ENCODE measurements around the gene GRID2IP.
A peak's percentile ranks its signal among the peaks of the same experiment; 100 is the strongest.
"Not testable (repeated sequence)": the region's sequence is repeated elsewhere in the genome, so short reads cannot be mapped to it uniquely, and the experiment has no call there.

GRID2IP gene

GRCh38 chr7:6551016-6551511 lies at the start of gene GRID2IP:
GRID2IP (minus strand) TSS chr7:6551461; CDS start chr7:6551436, 25 bp downstream.
- no peak within 1 kb of the TSS for H2AFZ ChIP-seq (ENCODE audit: low read depth, low read length)
- H3K9me3 ChIP-seq (ENCODE audit: low read length) = no peaks in the 10 kb centered on the region
- H3K27me3 ChIP-seq (ENCODE audit: insufficient read depth, low read length) = no peaks in the 10 kb centered on the region

GRCh38 chr7:6600093-6600492 lies 48.8 kb upstream of the GRID2IP start:
- Histone ChIP-seq H2AFZ (ENCODE audit: low read depth, low read length) (no peak overlapping the region), H3K4me3 (ENCODE audit: low read length) (no peak overlapping the region), H3K36me3 (ENCODE audit: insufficient read depth, low read length) (peaks cover 72% of the 10 kb centered on the region), H3K27me3 (ENCODE audit: insufficient read depth, low read length) (no peaks in the 10 kb centered on the region), H3K4me1 (ENCODE audit: insufficient read depth, low read length) (no peaks in the 10 kb centered on the region), H3K9me3 (ENCODE audit: low read length) (no peaks in the 10 kb centered on the region)

More at GRCh38 chr7:6551016-6551511, at the start of gene GRID2IP:
- Histone ChIP-seq H3K4me3 (ENCODE audit: low read length) (no peak within 1 kb of the TSS), H3K36me3 (ENCODE audit: insufficient read depth, low read length) (no peaks in the 10 kb centered on the region), H3K4me1 (ENCODE audit: insufficient read depth, low read length) (no peaks in the 10 kb centered on the region)

- peaks cover 38% of the 10 kb centered on the region for H3K36me3 ChIP-seq (ENCODE audit: insufficient read depth, low read length)
- H2AFZ ChIP-seq (ENCODE audit: low read depth, low read length) = peak overlapping the region; percentile 90
- H3K27me3 ChIP-seq (ENCODE audit: insufficient read depth, low read length) = no peaks in the 10 kb centered on the region
- H3K9me3 ChIP-seq (ENCODE audit: low read length) = no peaks in the 10 kb centered on the region
- peak overlapping the region; percentile 68 for H3K4me3 ChIP-seq (ENCODE audit: low read length)
- H3K4me1 ChIP-seq (ENCODE audit: insufficient read depth, low read length) = peaks cover 10% of the 10 kb centered on the region
Measured at GRCh38 chr7:6590645-6591110, 39.4 kb upstream of the GRID2IP start.

GRCh38 chr7:6589829-6590644 lies 38.8 kb upstream of the GRID2IP start, which contains the start of gene INTS15:
INTS15 (plus strand) TSS chr7:6590021; CDS start chr7:6590284, 263 bp downstream.
- Histone ChIP-seq H3K36me3 (ENCODE audit: insufficient read depth, low read length) (peaks cover 31% of the 10 kb centered on the region), H2AFZ (ENCODE audit: low read depth, low read length) (peak within 1 kb of the TSS; percentile 90), H3K9me3 (ENCODE audit: low read length) (no peaks in the 10 kb centered on the region), H3K4me3 (ENCODE audit: low read length) (peak within 1 kb of the TSS; percentile 68), H3K4me1 (ENCODE audit: insufficient read depth, low read length) (peaks cover 10% of the 10 kb centered on the region), H3K27me3 (ENCODE audit: insufficient read depth, low read length) (no peaks in the 10 kb centered on the region)

- peak overlapping the region; percentile 70 for H2AFZ ChIP-seq (ENCODE audit: low read depth, low read length)
- H3K36me3 ChIP-seq (ENCODE audit: insufficient read depth, low read length) = peaks cover 30% of the 10 kb centered on the region
- H3K4me1 ChIP-seq (ENCODE audit: insufficient read depth, low read length) = peaks cover 10% of the 10 kb centered on the region
- H3K4me3 ChIP-seq (ENCODE audit: low read length) = peak overlapping the region; percentile 28
- no peaks in the 10 kb centered on the region for H3K9me3 ChIP-seq (ENCODE audit: low read length)
- no peaks in the 10 kb centered on the region for H3K27me3 ChIP-seq (ENCODE audit: insufficient read depth, low read length)
Measured at GRCh38 chr7:6589151-6589828, 38.0 kb upstream of the GRID2IP start.

- Histone ChIP-seq H2AFZ (ENCODE audit: low read depth, low read length) (no peak overlapping the region), H3K9me3 (ENCODE audit: low read length) (no peaks in the 10 kb centered on the region), H3K4me1 (ENCODE audit: insufficient read depth, low read length) (peaks cover 10% of the 10 kb centered on the region), H3K4me3 (ENCODE audit: low read length) (no peak overlapping the region), H3K36me3 (ENCODE audit: insufficient read depth, low read length) (peaks cover 23% of the 10 kb centered on the region), H3K27me3 (ENCODE audit: insufficient read depth, low read length) (no peaks in the 10 kb centered on the region)
Measured at GRCh38 chr7:6588566-6588965, 37.3 kb upstream of the GRID2IP start.

GRCh38 chr7:6585746-6586432 lies 34.6 kb upstream of the GRID2IP start:
- not testable (repeated sequence) for H3K9me3 ChIP-seq (ENCODE audit: low read length); H2AFZ ChIP-seq (ENCODE audit: low read depth, low read length); H3K36me3 ChIP-seq (ENCODE audit: insufficient read depth, low read length); H3K27me3 ChIP-seq (ENCODE audit: insufficient read depth, low read length); H3K4me1 ChIP-seq (ENCODE audit: insufficient read depth, low read length); H3K4me3 ChIP-seq (ENCODE audit: low read length)

- Histone ChIP-seq H3K4me1 (ENCODE audit: insufficient read depth, low read length) (no peaks in the 10 kb centered on the region), H3K27me3 (ENCODE audit: insufficient read depth, low read length) (no peaks in the 10 kb centered on the region), H2AFZ (ENCODE audit: low read depth, low read length) (no peak overlapping the region), H3K9me3 (ENCODE audit: low read length) (no peaks in the 10 kb centered on the region), H3K4me3 (ENCODE audit: low read length) (no peak overlapping the region), H3K36me3 (ENCODE audit: insufficient read depth, low read length) (peaks cover 3% of the 10 kb centered on the region)
Measured at GRCh38 chr7:6579446-6579845, 28.2 kb upstream of the GRID2IP start.

- no peaks in the 10 kb centered on the region for H3K9me3 ChIP-seq (ENCODE audit: low read length)
- peak overlapping the region; percentile 56 for H3K4me3 ChIP-seq (ENCODE audit: low read length)
- no peak overlapping the region for H2AFZ ChIP-seq (ENCODE audit: low read depth, low read length)
- peaks cover 3% of the 10 kb centered on the region for H3K36me3 ChIP-seq (ENCODE audit: insufficient read depth, low read length)
- no peaks in the 10 kb centered on the region for H3K4me1 ChIP-seq (ENCODE audit: insufficient read depth, low read length)
- no peaks in the 10 kb centered on the region for H3K27me3 ChIP-seq (ENCODE audit: insufficient read depth, low read length)
Measured at GRCh38 chr7:6578114-6579084, 27.1 kb upstream of the GRID2IP start.

GRCh38 chr7:6577369-6578113 lies 26.3 kb upstream of the GRID2IP start, which contains the start of gene ZDHHC4:
ZDHHC4 (plus strand) TSS chr7:6577454; CDS start chr7:6580562, 3,108 bp downstream.
- Histone ChIP-seq H3K4me3 (ENCODE audit: low read length) (peak within 1 kb of the TSS; percentile 56), H3K27me3 (ENCODE audit: insufficient read depth, low read length) (no peaks in the 10 kb centered on the region), H2AFZ (ENCODE audit: low read depth, low read length) (peak within 1 kb of the TSS; percentile 42), H3K9me3 (ENCODE audit: low read length) (no peaks in the 10 kb centered on the region), H3K4me1 (ENCODE audit: insufficient read depth, low read length) (no peaks in the 10 kb centered on the region), H3K36me3 (ENCODE audit: insufficient read depth, low read length) (no peaks in the 10 kb centered on the region)

- Histone ChIP-seq H3K4me3 (ENCODE audit: low read length) (peak overlapping the region; percentile 56), H2AFZ (ENCODE audit: low read depth, low read length) (peak overlapping the region; percentile 42)
- H3K36me3 ChIP-seq (ENCODE audit: insufficient read depth, low read length); H3K4me1 ChIP-seq (ENCODE audit: insufficient read depth, low read length); H3K9me3 ChIP-seq (ENCODE audit: low read length); H3K27me3 ChIP-seq (ENCODE audit: insufficient read depth, low read length): not testable (repeated sequence)
Measured at GRCh38 chr7:6576867-6577368, 25.7 kb upstream of the GRID2IP start.

Measured in neuron (in vitro differentiated cells).